Activated T-helper 1 cell treated with anti-CD3 and anti-CD28 coated beads, Interleukin-2, amount 50 U/mL, for 16 hours (primary cell): ENCODE measurements around the gene GTF2IRD2.
"Not testable (repeated sequence)": the region's sequence is repeated elsewhere in the genome, so short reads cannot be mapped to it uniquely, and the experiment has no call there.

Experiments
- DNase-seq, 2 donors: peaks; one replicate each; pipeline ENCODE4 v3.0.0-alpha.2; 2020; ENCODE audit warnings: low read depth in 1 of 2, low spot score in 1 of 2

The GTF2IRD2 gene

GRCh38 chr7:74850833-74851721 lies at the start of gene GTF2IRD2:
Gene GTF2IRD2, minus strand, starts transcription at chr7:74851605. Its CDS starts 15,227 bp downstream, at chr7:74836378.
- DNase-seq: peak in 1 of 2 donors; percentile 22

DNA sequence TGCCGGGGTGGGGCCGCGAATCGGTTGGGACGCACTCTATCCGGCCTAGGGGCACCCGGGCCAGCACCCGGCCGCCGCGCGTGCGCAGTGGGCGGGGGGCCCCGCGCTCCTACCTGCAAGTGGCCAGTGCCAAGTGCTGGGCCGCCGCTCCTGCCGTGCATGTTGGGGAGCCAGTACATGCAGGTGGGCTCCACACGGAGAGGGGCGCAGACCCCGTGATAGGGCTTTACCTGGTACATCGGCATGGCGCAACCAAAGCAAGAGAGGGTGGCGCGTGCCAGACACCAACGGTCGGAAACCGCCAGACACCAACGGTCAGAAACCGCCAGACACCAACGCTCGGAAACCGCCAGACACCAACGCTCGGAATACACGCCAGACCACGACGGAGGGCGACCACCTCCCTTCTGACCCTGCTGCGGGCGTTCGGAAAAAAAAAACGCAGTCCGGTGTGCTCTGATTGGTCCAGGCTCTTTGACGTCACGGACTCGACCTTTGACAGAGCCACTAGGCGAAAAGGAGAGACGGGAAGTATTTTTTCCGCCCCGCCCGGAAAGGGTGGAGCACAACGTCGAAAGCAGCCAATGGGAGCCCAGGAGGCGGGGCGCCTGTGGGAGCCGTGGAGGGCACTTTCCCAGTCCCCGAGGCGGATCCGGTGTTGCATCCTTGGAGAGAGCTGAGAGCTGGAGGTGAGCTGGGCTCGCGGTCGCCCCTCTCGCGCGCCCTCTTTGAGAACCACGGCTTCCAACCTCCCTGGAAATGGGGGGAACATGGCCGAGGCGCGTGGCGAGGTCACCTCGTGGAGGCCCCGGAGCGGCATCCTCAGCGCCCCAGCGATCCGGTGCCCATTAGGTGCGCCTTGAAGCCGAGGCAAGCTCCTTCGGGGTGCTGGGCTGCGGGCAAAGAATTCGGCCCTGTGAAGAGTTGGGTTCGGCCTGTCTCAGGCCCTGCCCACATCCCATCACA lies 39.0 kb upstream of the GTF2IRD2 start:
- DNase-seq: peak; percentile 60 to 72

DNA sequence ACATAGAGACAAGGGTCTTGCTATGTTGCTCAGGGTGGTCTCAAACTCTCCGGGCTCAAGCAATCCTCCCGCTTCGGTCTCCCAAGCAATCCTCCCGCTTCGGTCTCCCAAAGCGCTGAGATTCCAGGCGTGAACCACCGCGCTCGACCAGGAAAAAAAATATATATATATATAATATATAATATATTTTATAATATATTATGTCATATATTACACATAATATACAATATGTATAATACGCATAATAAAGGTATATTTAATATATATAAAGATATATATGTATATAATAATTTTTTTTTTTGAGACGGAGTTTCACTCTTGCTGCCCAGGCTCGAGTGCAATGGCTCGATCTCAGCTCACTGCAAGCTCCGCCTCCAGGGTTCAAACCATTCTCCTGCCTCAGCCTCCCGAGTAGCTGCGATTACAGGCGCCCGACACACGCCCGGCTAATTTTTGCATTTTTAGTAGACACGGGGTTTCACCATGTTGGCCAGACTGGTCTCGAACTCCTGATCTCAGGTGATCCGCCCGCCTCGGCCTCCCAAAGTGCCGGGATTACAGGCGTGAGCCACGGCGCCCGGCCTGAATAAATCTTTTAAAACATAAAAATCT lies 38.2 kb upstream of the GTF2IRD2 start:
- DNase-seq: not testable (repeated sequence)

DNA sequence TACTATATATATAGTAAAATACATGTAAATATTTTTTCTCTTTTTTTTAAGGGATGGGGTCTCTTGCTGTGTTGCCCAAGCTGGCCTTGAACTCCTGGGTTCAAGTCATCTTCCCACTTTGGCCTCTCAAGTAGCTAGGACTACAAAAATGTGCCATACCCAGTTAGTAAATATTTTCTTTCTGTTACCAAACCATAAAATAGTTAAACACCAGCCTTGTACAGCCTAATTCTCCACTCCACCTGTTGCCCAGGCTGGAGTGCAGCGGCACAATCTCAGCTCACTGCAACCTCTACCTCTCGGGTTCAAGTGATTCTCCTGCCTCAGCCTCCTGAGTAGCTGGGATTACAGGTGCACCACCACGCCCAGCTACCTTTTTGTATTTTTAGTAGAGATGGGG lies 33.9 kb upstream of the GTF2IRD2 start:
- not testable (repeated sequence) for DNase-seq

GRCh38 chr7:74882110-74882509 lies 30.7 kb upstream of the GTF2IRD2 start:
- DNase-seq: not testable (repeated sequence)

DNA sequence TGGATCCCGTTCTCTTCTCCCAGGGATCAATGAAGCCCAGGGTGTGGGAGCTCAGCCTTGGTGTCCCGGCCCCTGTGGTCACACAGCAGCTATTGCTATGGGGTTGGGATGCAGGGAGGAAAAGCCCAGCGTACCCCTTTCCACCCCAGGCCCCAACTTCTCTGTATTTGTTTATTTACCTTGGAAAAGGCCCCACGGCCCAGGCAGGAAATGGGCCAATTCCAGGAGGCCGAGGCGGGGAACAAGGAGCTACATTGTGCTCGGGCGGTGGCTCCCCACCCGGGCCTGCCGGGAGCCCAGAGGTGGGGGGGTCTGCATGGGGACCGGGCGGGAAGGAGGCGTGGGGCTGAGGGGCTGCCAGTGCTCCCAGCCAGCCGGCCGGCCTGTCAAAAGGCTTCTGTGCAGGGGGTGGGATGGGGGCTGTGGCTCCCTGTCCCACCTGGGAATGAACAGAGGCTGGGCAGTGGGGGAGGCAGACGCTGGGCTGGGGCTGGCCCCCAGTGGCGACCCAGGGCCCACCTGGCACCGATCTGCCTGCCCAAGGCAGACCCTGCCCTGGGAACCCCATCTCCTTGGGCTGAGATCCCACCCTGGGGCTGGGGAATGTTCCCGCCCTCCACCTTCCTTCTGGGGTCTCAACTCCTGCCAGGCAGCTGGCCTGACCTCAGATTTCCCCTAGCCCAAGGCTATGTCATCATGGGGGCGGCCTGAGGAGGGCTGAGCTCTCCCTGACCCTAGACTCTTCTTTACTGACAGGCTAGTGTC lies 23.5 kb upstream of the GTF2IRD2 start:
- not testable (repeated sequence) for DNase-seq

- DNase-seq: not testable (repeated sequence)
Measured at GRCh38 chr7:74874104-74874747, 22.8 kb upstream of the GTF2IRD2 start.

- DNase-seq: not testable (repeated sequence)
Measured at GRCh38 chr7:74872542-74872941, 21.1 kb upstream of the GTF2IRD2 start.

DNA sequence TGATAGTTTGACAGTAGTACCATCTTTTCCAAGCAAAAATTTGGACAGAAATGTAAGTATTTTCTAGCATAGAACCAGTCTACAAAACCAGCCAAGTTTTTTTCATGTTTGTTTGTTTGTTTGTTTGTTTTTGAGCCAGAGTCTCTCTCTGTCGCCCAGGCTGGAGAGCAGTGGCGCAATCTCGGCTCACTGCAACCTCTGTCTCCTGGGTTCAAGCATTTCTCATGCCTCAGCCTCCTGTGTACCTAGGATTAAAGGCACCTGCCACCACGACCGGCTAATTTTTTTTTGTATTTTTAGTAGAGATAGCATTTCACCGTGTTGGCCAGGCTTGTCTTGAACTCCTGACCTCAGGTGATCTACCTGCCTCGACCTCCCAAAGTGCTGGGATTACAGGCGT lies 14.4 kb upstream of the GTF2IRD2 start:
- DNase-seq: not testable (repeated sequence)

DNA sequence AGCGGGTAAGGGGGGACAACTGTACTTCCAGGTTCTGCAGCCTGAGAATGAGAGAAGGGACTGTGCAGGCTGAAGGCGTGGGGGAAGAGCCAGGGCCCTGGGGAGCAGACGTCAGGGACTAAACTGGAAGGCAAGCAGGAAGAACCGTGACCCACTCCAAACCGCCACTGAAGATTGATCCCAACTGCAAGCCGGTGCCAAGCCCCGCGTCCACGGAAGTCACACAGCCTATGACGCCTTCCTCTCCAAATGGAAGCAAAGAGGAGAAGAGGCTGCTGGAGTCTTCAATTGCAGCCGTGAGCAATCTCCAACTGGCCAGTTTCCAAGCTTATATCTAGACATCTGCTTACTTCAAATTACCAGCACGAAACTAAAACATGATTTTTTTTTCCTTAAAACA lies 1.6 kb downstream of the GTF2IRD2 start:
- not testable (repeated sequence) for DNase-seq

- not testable (repeated sequence) for DNase-seq
Measured at GRCh38 chr7:74830411-74830810, 21.0 kb downstream of the GTF2IRD2 start.

- not testable (repeated sequence) for DNase-seq
Measured at GRCh38 chr7:74829959-74830358, 21.4 kb downstream of the GTF2IRD2 start.

- not testable (repeated sequence) for DNase-seq
Measured at GRCh38 chr7:74821259-74821658, 30.1 kb downstream of the GTF2IRD2 start.

- DNase-seq: not testable (repeated sequence)
Measured at GRCh38 chr7:74820146-74820805, 31.1 kb downstream of the GTF2IRD2 start.

- not testable (repeated sequence) for DNase-seq
Measured at GRCh38 chr7:74815882-74816281, 35.5 kb downstream of the GTF2IRD2 start.

- not testable (repeated sequence) for DNase-seq
Measured at GRCh38 chr7:74798644-74799043, 52.8 kb downstream of the GTF2IRD2 start.

GRCh38 chr7:74797848-74798622 lies 53.4 kb downstream of the GTF2IRD2 start:
- DNase-seq: not testable (repeated sequence)

DNA sequence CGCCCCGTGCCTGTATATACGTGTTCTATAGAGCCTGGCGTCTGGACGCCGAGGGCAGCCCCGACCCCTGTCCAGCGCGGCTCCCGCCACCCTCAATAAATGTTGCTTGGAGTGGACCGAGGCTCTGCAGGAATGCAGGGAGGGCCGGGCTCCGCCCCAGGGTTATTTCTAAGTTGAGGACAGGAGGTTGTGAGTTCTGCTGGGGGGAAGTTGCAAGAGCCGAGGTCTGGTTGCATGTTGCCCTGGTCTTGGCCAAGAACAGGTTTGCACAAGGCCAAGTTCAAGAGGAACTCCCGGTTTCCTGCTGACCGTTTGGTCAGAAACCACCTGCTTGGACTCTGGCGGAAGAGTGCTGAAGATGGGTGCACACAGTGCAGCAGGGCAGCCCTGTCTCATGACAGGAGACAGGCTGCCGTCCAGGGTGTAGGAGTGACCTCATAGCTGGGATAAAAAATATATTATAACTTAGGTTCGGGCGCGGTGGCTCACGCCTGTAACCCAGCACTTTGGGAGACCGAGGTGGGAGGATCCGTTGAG lies 62.1 kb downstream of the GTF2IRD2 start:
- not testable (repeated sequence) for DNase-seq
